HG03280 (cell line): ENCODE results near the gene CALB2.
A peak's percentile ranks its signal among the peaks of the same experiment; 100 is the strongest.
"Not testable (repeated sequence)": the region's sequence is repeated elsewhere in the genome, so short reads cannot be mapped to it uniquely, and the experiment has no call there.

Experiments
- ATAC-seq: cut with Tn5 transposase; IDR thresholded peaks from one replicate; pipeline ENCODE4 v1.9.1; 2021; ENCODE audit warnings: mild to moderate bottlenecking, moderate library complexity; ENCODE audit not compliant: unreplicated experiment

The CALB2 gene

GRCh38 chr16:71352466-71352865 lies 6.1 kb upstream of the CALB2 start:
- ATAC-seq, result no peak

- ATAC-seq, result no peak
Observed at GRCh38 chr16:71352963-71353460, 5.5 kb upstream of the CALB2 start.

GRCh38 chr16:71353736-71354135 lies 4.8 kb upstream of the CALB2 start:
- ATAC-seq, result no peak

- ATAC-seq, result no peak
Observed at GRCh38 chr16:71354156-71354555, 4.4 kb upstream of the CALB2 start.

- no peak for ATAC-seq
Observed at GRCh38 chr16:71356051-71356740, 2.3 kb upstream of the CALB2 start.

GRCh38 chr16:71356936-71357335 lies 1.6 kb upstream of the CALB2 start:
- ATAC-seq, result not testable (repeated sequence)

GRCh38 chr16:71357681-71358080 lies 842 bp upstream of the CALB2 start:
- ATAC-seq, result no peak

GRCh38 chr16:71359431-71359830 lies 908 bp downstream of the CALB2 start:
- no peak for ATAC-seq

GRCh38 chr16:71360378-71360777 lies 1.9 kb downstream of the CALB2 start:
- ATAC-seq, result no peak

GRCh38 chr16:71364133-71364681 lies 5.7 kb downstream of the CALB2 start:
- no peak for ATAC-seq

- ATAC-seq, result no peak
Observed at GRCh38 chr16:71365021-71365420, 6.5 kb downstream of the CALB2 start.

- ATAC-seq, result peak; percentile 47
Observed at GRCh38 chr16:71367241-71367976, 8.9 kb downstream of the CALB2 start.

GRCh38 chr16:71368958-71369357 lies 10.4 kb downstream of the CALB2 start:
- ATAC-seq, result no peak

- ATAC-seq, result no peak
Observed at GRCh38 chr16:71369494-71369893, 11.0 kb downstream of the CALB2 start.

GRCh38 chr16:71371237-71371636 lies 12.7 kb downstream of the CALB2 start:
- no peak for ATAC-seq

- no peak for ATAC-seq
Observed at GRCh38 chr16:71373073-71373472, 14.6 kb downstream of the CALB2 start.

GRCh38 chr16:71376465-71377157 lies 18.1 kb downstream of the CALB2 start:
- ATAC-seq, result no peak

- no peak for ATAC-seq
Observed at GRCh38 chr16:71379711-71380110, 21.2 kb downstream of the CALB2 start.

- no peak for ATAC-seq
Observed at GRCh38 chr16:71380831-71381230, 22.3 kb downstream of the CALB2 start.

GRCh38 chr16:71383054-71383773 lies 24.7 kb downstream of the CALB2 start:
- ATAC-seq, result no peak
